Stomach (tissue), 9 donors: ENCODE data around the gene ABCC1. TPM values are rescaled to one million over a fixed set of nuclear protein-coding genes. Genes with fewer than 3 reads are reported as not detected.

Experiments
- DNase-seq, 2 donors: peaks; one replicate each; pipeline versions ENCODE4 v3.0.0 to v3.0.0-alpha.2; 2013 to 2019
- H3K27ac ChIP-seq, 5 donors: fragments of 200-600 bp in 4 of 5; sonication (generic) in 4 of 5; one replicate each; pipeline ENCODE4 v1.5.1; 2013 to 2019; ENCODE audit warnings: mild to moderate bottlenecking in 1 of 5, moderate library complexity in 1 of 5
- H3K27me3 ChIP-seq, 3 donors: fragments of 200-600 bp; sonication (generic); one replicate each; pipeline ENCODE4 v1.5.1; 2017 to 2019; ENCODE audit warnings: mixed run types in 1 of 3
- H3K36me3 ChIP-seq, 4 donors: fragments of 200-600 bp; sonication (generic); 1 replicate in 3 of 4; 2 replicates in 1 of 4; pipeline ENCODE4 v1.5.1; 2016 to 2019
- H3K4me1 ChIP-seq, 4 donors: fragments of 200-600 bp; sonication (generic); one replicate each; pipeline ENCODE4 v1.5.1; 2016 to 2019
- H3K4me3 ChIP-seq, 4 donors: fragments of 200-600 bp; sonication (generic) in 3 of 4; one replicate each; pipeline ENCODE4 v1.5.1; 2016 to 2019; ENCODE audit warnings: mild to moderate bottlenecking in 1 of 4
- H3K9me3 ChIP-seq, 4 donors: fragments of 200-600 bp; sonication (generic); one replicate each; pipeline ENCODE4 v1.5.1; 2016 to 2019
- CTCF ChIP-seq, 7 experiments: fragments of 450-650 bp in 4 of 7; fragments of 200-600 bp in 3 of 7; sonication (generic) in 3 of 7; IDR thresholded peaks; one replicate each; pipeline ENCODE4 v1.5.1; 2016 to 2019; ENCODE audit warnings: antibody characterized with exemption in 7 of 7, control low read depth in 2 of 7, mild to moderate bottlenecking in 1 of 7
- EP300 ChIP-seq: sonication (generic); formaldehyde crosslinking; IDR thresholded peaks from one replicate; pipeline ENCODE4 v1.6.1; 2017; ENCODE audit warnings: antibody characterized with exemption
- POLR2A ChIP-seq, 4 donors: fragments of 450-650 bp; IDR thresholded peaks; one replicate each; pipeline ENCODE4 v1.6.1; 2016; ENCODE audit warnings: antibody characterized with exemption in 4 of 4, control low read depth in 2 of 4, mild to moderate bottlenecking in 1 of 4, moderate library complexity in 1 of 4
- POLR2AphosphoS5 ChIP-seq, 3 donors: sonication (generic); formaldehyde crosslinking; IDR thresholded peaks; one replicate each; pipeline ENCODE4 v1.6.1; 2016; ENCODE audit warnings: antibody characterized with exemption in 3 of 3
- WGBS, 5 donors: extraction: QIAGEN DNeasy Blood & Tissue Kit in 3 of 5; methylation state at CpG; one replicate each; pipeline versions ENCODE4 v1.1.5 to v1.1.7; 2013 to 2018; 5-methylcytosine and 5-hydroxymethylcytosine counted together
- intact Hi-C: fragments of 100-400 bp; cut with DNase I; formaldehyde crosslinking; loops from one replicate; pipeline ENCODE4 v1.15.1; 2023; ENCODE audit warnings: low total_unique reads
- polyA plus RNA-seq, 3 donors: library from polyadenylated mRNA; stranded (reverse); fragments of 200-250 nt; gene quantifications; one replicate each; pipeline ENCODE4 v1.2.3, GENCODE V29; 2013
- total RNA-seq, 5 donors: library from RNA; depleted of rRNA; stranded (reverse); fragments of >200 nt; gene quantifications; one replicate each; pipeline versions ENCODE4 v1.1.0 to v1.2.3, GENCODE V29; 2014 to 2016
- donor health status: healthy with polysubstance abuse.
- donor health status: Bipolar disorder and iron deficiency.
- donor health status: healthy.

ABCC1 gene
- total and polyA plus RNA-seq, 8 donors, result 2.3 to 105 (median 24.9) TPM

DNA sequence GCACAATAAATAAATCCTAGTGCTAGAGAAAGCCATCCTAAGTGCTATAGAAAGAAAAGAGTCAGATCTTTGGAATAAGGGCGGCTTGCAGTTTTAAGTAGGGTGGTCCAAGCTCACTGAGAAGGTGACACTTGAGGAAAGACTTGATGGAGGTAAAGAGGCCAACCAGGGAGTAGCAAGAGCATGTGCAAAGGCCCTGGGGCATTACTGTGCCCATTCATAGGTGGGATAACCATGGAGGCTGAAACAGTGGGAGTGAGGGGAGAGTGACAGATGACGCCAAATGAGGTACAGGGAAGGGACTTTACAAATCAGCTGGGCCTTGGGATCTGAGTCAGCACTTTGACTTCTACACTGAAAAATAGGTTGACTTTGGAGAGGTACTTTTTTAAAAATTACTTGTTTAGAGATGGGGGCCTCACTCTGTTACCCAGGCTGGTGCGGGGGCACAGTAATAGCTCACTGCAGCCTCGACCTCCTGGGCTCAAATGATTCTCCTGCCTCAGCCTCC lies 115.5 kb downstream of the ABCC1 start:
- 96 to 99% (median 97%) methylated on average over 4 of the region's 4 CpGs for WGBS, 5 donors
- Histone ChIP-seq H3K9me3 (no peaks in the 10 kb centered on the region), H3K4me1 (peaks cover 0 to 45% (median 28%) of the 10 kb centered on the region in 4 donors), H3K27ac (peak overlapping the region in 2 of 5 donors; percentile 70 to 78), H3K27me3 (no peaks in the 10 kb centered on the region), H3K36me3 (peaks cover 29 to 86% (median 66%) of the 10 kb centered on the region in 4 donors), H3K4me3 (no peak overlapping the region)
- DNase-seq, result no peak
- intact Hi-C loops, result no loop called here
- TF ChIP-seq POLR2AphosphoS5 (IDR thresholded peaks at IDR 0.05) (no peak), CTCF (IDR thresholded peaks at IDR 0.05) (no peak), POLR2A (IDR thresholded peaks at IDR 0.05) (no peak), EP300 (no peak)

GRCh38 chr16:16067127-16067526 lies 117.7 kb downstream of the ABCC1 start:
- DNase-seq, result peak in 1 of 2 donors; percentile 21

GRCh38 chr16:16071631-16072244 lies 122.3 kb downstream of the ABCC1 start:
- Histone ChIP-seq H3K27ac (peak overlapping the region; percentile 48 to 80 (median 69)), H3K9me3 (no peaks in the 10 kb centered on the region), H3K4me3 (no peak overlapping the region), H3K27me3 (no peaks in the 10 kb centered on the region), H3K36me3 (peaks cover 37 to 89% (median 71%) of the 10 kb centered on the region in 4 donors), H3K4me1 (peaks cover 25 to 66% (median 45%) of the 10 kb centered on the region in 4 donors)
- TF ChIP-seq CTCF (IDR thresholded peaks at IDR 0.05) (no peak), POLR2AphosphoS5 (IDR thresholded peaks at IDR 0.05) (peak in 1 of 3 donors; percentile 25)
- intact Hi-C loops, result no loop called here
- WGBS, 5 donors, result 25 to 49% (median 28%) methylated on average over 11 of the region's 11 CpGs
- peak; percentile 60 to 86 for DNase-seq

More at GRCh38 chr16:16067127-16067526, 117.7 kb downstream of the ABCC1 start:
- Histone ChIP-seq H3K9me3 (no peaks in the 10 kb centered on the region), H3K27ac (peak overlapping the region in 3 of 5 donors; percentile 49 to 78 (median 72)), H3K27me3 (no peaks in the 10 kb centered on the region), H3K36me3 (peaks cover 23 to 83% (median 66%) of the 10 kb centered on the region in 4 donors), H3K4me3 (no peak overlapping the region), H3K4me1 (peaks cover 7 to 44% (median 26%) of the 10 kb centered on the region in 4 donors)
- WGBS, 5 donors, result 77 to 92% (median 86%) methylated on average over 13 of the region's 13 CpGs
- intact Hi-C loops, result no loop called here
- TF ChIP-seq EP300, result peak; percentile 32
- no peak for TF ChIP-seq CTCF (IDR thresholded peaks at IDR 0.05)
- peak in 2 of 3 donors; percentile 43 to 87 for TF ChIP-seq POLR2AphosphoS5 (IDR thresholded peaks at IDR 0.05)

- Histone ChIP-seq H3K4me3 (no peak overlapping the region), H3K4me1 (peaks cover 25 to 66% (median 42%) of the 10 kb centered on the region in 4 donors), H3K27me3 (no peaks in the 10 kb centered on the region), H3K9me3 (no peaks in the 10 kb centered on the region), H3K36me3 (peaks cover 45 to 90% (median 75%) of the 10 kb centered on the region in 4 donors), H3K27ac (peak overlapping the region in 2 of 5 donors; percentile 71 to 80)
- DNase-seq, result no peak
- intact Hi-C loops, result no loop called here
- TF ChIP-seq EP300 (no peak), POLR2AphosphoS5 (IDR thresholded peaks at IDR 0.05) (no peak), POLR2A (IDR thresholded peaks at IDR 0.05) (no peak), CTCF (IDR thresholded peaks at IDR 0.05) (no peak)
- WGBS, 5 donors, result 86 to 94% (median 91%) methylated on average over 2 of the region's 2 CpGs
Observed at GRCh38 chr16:16073001-16073545, 123.7 kb downstream of the ABCC1 start.
